ENCODE results near the gene BTBD2.
A peak's percentile ranks its signal among the peaks of the same experiment; 100 is the strongest.

BTBD2 gene

GRCh38 chr19:1956868-1957492, 58.5 kb downstream of the BTBD2 start:
- no peak for DNase-seq

DNA sequence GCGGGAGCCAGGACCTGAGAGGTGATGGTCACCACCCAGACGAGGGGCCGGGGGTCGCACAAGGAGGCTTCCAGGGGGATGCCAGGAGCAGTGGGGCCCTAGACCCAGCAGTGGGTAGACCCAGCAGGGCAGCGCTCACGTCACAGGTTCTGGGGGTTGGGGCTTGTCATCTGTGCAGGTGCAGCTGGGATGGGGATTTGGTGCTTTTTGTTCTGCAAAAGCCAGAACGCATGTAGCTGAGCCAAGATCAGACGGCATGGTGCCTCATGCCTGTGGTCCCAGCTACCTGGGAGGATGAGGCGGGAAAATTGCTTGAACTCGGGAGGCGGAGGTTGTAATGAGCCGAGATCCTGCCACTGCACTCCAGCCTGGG, 59.4 kb downstream of the BTBD2 start:
- no peak for DNase-seq

GRCh38 chr19:1955171-1956121, 60.1 kb downstream of the BTBD2 start:
- no peak for DNase-seq

GRCh38 chr19:1954532-1954933, 61.0 kb downstream of the BTBD2 start:
- DNase-seq: no peak

DNA sequence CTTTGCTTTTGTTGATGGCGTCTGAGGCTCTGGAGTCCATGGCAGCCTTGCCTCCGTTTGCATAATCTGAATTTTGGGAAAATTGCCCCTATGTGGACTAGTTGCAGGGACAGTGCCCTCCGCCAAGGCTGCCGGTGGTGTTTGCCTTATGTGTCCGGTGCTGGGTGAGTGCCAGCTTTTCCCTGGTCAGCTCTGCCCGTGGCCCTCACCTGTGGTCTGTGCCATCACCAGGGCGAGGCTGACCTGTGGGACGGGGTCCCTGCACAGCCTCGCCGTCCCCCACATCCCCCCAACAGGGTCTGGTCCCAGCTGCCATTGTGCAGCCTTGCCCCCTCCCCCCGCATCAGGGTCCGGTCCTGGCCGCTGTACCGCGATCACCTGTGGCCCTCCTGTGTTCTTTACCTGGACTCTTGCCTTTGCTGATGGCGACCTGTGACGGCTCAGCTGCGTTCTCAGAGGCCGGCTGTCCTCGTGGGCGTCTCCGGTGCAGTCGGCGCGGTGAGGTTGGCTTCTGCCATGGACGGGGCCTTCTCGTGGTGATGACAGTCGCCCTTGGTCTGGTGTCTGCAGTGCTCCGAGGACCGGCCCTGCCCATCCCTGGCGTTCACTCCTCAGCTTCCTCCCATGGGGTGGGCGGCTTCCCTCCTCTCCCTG, 61.9 kb downstream of the BTBD2 start:
- no peak for DNase-seq

- no peak for DNase-seq
Observed at GRCh38 chr19:1953037-1953436, 62.5 kb downstream of the BTBD2 start.

- DNase-seq: no peak
Observed at GRCh38 chr19:1952635-1953034, 62.9 kb downstream of the BTBD2 start.

DNA sequence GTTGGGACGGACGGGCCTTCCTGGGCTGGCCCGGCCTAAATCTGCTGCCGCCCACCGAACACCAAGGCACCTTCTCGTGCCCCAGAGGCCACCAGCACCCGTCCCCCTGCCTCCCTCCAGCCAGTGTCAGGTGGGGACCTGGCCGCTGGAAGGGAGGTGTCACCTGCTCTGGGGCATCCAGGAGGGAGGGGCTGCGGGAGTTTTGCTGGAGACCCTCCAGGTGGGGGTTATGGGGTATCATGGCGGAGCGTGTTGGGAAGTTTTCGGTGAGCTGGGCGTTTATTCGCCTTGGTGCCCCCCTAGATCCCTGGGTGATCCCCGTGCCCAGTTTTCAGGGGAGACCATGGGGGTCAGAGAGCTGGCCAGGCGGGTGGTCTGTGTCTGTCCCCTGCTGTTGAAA, 64.9 kb downstream of the BTBD2 start:
- no peak for DNase-seq

GRCh38 chr19:1949304-1950101, 66.0 kb downstream of the BTBD2 start:
- DNase-seq: no peak

DNA sequence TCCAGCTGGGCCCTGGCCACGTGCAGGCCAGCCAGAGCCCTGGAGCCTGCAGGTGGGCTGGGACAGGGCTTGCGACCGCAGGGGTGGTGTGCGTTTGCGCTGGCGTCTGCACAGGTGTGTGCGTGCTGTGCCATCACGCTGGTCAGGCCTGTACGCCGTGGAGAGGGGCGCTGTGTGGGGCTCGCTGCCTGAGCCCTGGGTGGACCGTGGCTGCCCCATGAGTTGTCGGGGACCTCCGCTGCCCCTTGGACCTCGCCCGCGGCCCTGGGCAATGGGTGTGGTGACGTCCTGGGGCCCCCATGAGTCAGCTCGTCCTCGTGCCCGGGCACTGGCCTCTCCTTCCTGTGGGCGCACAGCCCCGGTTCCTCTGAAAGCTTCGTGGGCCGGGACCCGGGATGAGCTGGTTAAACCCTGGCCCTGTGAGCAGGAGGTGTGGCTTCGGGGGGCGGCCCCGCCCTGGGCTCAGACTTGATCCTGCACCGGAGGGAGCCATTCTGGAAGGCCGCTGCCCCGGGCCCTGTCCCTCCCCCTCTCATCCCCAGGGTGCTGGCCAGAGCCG, 67.8 kb downstream of the BTBD2 start:
- DNase-seq: no peak

- DNase-seq: no peak
Observed at GRCh38 chr19:1945899-1946298, 69.6 kb downstream of the BTBD2 start.

DNA sequence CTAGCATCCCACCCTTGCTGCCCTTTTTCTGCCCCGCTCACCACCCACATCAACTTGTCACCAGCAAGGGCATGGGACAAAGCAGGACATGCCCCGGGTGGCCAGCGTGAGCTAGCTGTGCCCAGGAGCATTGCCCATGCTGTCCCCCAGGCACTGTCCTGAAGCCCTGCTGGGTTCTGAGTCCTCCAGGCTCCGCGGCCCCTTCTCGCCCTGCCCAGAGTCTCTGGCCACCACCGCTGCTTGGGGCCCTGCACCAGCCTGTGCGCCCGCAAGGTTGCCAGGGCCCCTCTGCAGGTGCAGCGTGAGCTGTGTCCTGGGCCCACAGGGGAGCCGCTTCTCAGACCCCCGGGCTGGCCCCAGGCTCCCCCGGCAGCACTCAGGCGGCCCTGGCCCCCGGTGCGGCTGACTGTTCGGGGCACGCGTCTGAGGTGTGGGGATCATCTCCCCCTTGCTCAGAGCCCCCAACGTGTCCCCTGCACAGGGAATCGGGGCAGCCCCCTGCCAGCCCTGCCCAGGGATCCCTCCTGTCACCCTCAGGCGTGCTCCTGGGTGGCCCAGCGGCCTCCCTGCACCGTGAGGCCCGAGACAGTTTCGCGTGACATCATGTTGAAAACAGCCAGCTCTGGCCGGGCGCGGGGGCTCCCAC, 70.5 kb downstream of the BTBD2 start:
- no peak for DNase-seq

GRCh38 chr19:1944088-1944915, 71.2 kb downstream of the BTBD2 start:
- no peak for DNase-seq

DNA sequence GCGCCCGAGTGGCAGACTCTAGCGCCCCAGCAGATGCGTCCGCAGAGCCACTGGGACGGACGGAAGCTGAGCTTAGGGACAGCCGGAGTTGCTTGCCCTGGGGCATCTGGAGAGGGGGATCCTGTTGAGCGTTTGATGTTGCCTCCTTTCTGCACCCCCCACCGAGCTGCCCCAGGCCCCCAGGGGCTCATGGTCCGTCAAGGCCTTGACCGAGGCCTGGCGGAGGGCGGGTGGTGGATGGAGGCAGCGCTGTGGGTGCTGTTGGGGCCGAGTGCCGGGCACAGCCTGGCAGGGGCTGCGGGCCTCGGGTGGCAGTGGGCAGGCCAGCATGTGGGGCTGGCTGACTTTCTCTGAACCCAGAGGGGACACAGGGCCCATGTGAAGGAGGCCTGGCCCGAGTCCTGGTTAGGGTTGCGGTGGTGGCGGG, 71.8 kb downstream of the BTBD2 start:
- no peak for DNase-seq

GRCh38 chr19:1942934-1943555, 72.5 kb downstream of the BTBD2 start:
- DNase-seq: peak; percentile 71

- peak; percentile 83 for DNase-seq
Observed at GRCh38 chr19:1942078-1942933, 73.2 kb downstream of the BTBD2 start.

GRCh38 chr19:1941146-1942077, 74.1 kb downstream of the BTBD2 start, which contains the start of gene CSNK1G2:
Gene CSNK1G2, plus strand, starts transcription at chr19:1941172. Its CDS starts 28,601 bp downstream, at chr19:1969773.
- no peak for DNase-seq

GRCh38 chr19:1938071-1938470, 77.4 kb downstream of the BTBD2 start:
- no peak for DNase-seq
